Hematopoietic multipotent progenitor cell treated with erythropoietin and hydrocortisone succinate and interleukin-3 and kit ligand, for 6 days (in vitro differentiated cells): Measurements from ENCODE around the gene AKR1C2.
"Not testable (repeated sequence)": the region's sequence is repeated elsewhere in the genome, so short reads cannot be mapped to it uniquely, and the experiment has no call there.

Source experiments
- DNase-seq: peaks from one replicate; pipeline ENCODE4 v3.0.0-alpha.2; 2015

Gene AKR1C2

GRCh38 chr10:5003127-5004029 is at the start of gene AKR1C2:
TSS of gene AKR1C2 (minus strand) at chr10:5003857. CDS start at chr10:5003835, 22 bp downstream.
- DNase-seq: not testable (repeated sequence)

- DNase-seq: not testable (repeated sequence)
Observed at GRCh38 chr10:5052951-5053500, 49.4 kb upstream of the AKR1C2 start.

- no peak for DNase-seq
Observed at GRCh38 chr10:5047912-5048628, 44.4 kb upstream of the AKR1C2 start.

GRCh38 chr10:5047055-5047454 is 43.4 kb upstream of the AKR1C2 start:
- DNase-seq: not testable (repeated sequence)

- DNase-seq: no peak
Observed at GRCh38 chr10:5046410-5046809, 42.8 kb upstream of the AKR1C2 start.

- no peak for DNase-seq
Observed at GRCh38 chr10:5045095-5045494, 41.4 kb upstream of the AKR1C2 start.

- DNase-seq: no peak
Observed at GRCh38 chr10:5043716-5044115, 40.1 kb upstream of the AKR1C2 start.

GRCh38 chr10:5042922-5043321 is 39.3 kb upstream of the AKR1C2 start:
- no peak for DNase-seq

GRCh38 chr10:5041471-5042023 is 37.9 kb upstream of the AKR1C2 start:
- no peak for DNase-seq

- no peak for DNase-seq
Observed at GRCh38 chr10:5040781-5041470, 37.3 kb upstream of the AKR1C2 start.

GRCh38 chr10:5040010-5040673 is 36.5 kb upstream of the AKR1C2 start:
- DNase-seq: peak; percentile 35

- DNase-seq: no peak
Observed at GRCh38 chr10:5038733-5039132, 35.1 kb upstream of the AKR1C2 start.

- no peak for DNase-seq
Observed at GRCh38 chr10:5038101-5038500, 34.4 kb upstream of the AKR1C2 start.

- DNase-seq: peak; percentile 50
Observed at GRCh38 chr10:5036511-5036910, 32.9 kb upstream of the AKR1C2 start.

GRCh38 chr10:5035356-5035755 is 31.7 kb upstream of the AKR1C2 start:
- no peak for DNase-seq

GRCh38 chr10:5034588-5034987 is 30.9 kb upstream of the AKR1C2 start:
- no peak for DNase-seq

GRCh38 chr10:5033061-5033778 is 29.6 kb upstream of the AKR1C2 start:
- no peak for DNase-seq

- DNase-seq: not testable (repeated sequence)
Observed at GRCh38 chr10:5032444-5032843, 28.8 kb upstream of the AKR1C2 start.

- DNase-seq: peak; percentile 35
Observed at GRCh38 chr10:5031588-5031987, 27.9 kb upstream of the AKR1C2 start.

- no peak for DNase-seq
Observed at GRCh38 chr10:5030989-5031388, 27.3 kb upstream of the AKR1C2 start.

GRCh38 chr10:5025461-5025881 is 21.8 kb upstream of the AKR1C2 start:
- DNase-seq: peak; percentile 81
